H9 (cell line): Measurements from ENCODE around the gene ATRN. TPM values are rescaled to one million over a fixed set of nuclear protein-coding genes. Genes with fewer than 3 reads are reported as not detected.

Experiments
- DNase-seq: peaks from one replicate; pipeline ENCODE4 v3.0.0-alpha.2; 2017
- H2AFZ ChIP-seq: one replicate; pipeline ENCODE4 v1.6.1; 2013; ENCODE audit warnings: mild to moderate bottlenecking, low read length, control low read depth, moderate library complexity
- H2AK5ac ChIP-seq: 2 replicates; pipeline ENCODE4 v1.6.1; 2013; ENCODE audit warnings: low read length, control low read depth, mixed read lengths; ENCODE audit not compliant: insufficient read length
- H2BK120ac ChIP-seq: one replicate; pipeline ENCODE4 v1.6.1; 2013; ENCODE audit warnings: low read depth, mild to moderate bottlenecking, low read length, control low read depth, inconsistent platforms; ENCODE audit not compliant: poor library complexity, severe bottlenecking
- H2BK12ac ChIP-seq: 2 replicates; pipeline ENCODE4 v1.6.1; 2013; ENCODE audit warnings: low read length, control low read depth, mixed read lengths, low read depth; ENCODE audit not compliant: insufficient read length
- H2BK15ac ChIP-seq: 2 replicates; pipeline ENCODE4 v1.6.1; 2013; ENCODE audit warnings: low read depth, low read length, control low read depth
- H2BK20ac ChIP-seq: one replicate; pipeline ENCODE4 v1.6.1; 2013; ENCODE audit warnings: low read depth, mild to moderate bottlenecking, low read length, control low read depth, inconsistent platforms; ENCODE audit not compliant: poor library complexity, severe bottlenecking
- H2BK5ac ChIP-seq: 2 replicates; pipeline ENCODE4 v1.6.1; 2013; ENCODE audit warnings: low read length, control low read depth, mixed read lengths; ENCODE audit not compliant: insufficient read length
- H3K14ac ChIP-seq: 2 replicates; pipeline ENCODE4 v1.6.1; 2013; ENCODE audit warnings: low read length, control low read depth; ENCODE audit not compliant: insufficient read depth
- H3K18ac ChIP-seq: 2 replicates; pipeline ENCODE4 v1.6.1; 2013; ENCODE audit warnings: low read depth, mild to moderate bottlenecking, mixed read lengths, low read length, control low read depth; ENCODE audit not compliant: insufficient read length
- H3K23ac ChIP-seq: 2 replicates; pipeline ENCODE4 v1.6.1; 2013; ENCODE audit warnings: low read length, control low read depth, mixed read lengths, low read depth; ENCODE audit not compliant: insufficient read length
- H3K23me2 ChIP-seq: 2 replicates; pipeline ENCODE4 v1.6.1; 2013; ENCODE audit warnings: low read depth, mild to moderate bottlenecking, mixed read lengths, low read length, control low read depth; ENCODE audit not compliant: insufficient read length, poor library complexity, severe bottlenecking
- H3K27ac ChIP-seq: 2 replicates; pipeline ENCODE4 v1.5.1; 2013; ENCODE audit warnings: low read length, control low read depth, mixed read lengths, low read depth; ENCODE audit not compliant: insufficient read length
- H3K27me3 ChIP-seq: 2 replicates; pipeline ENCODE4 v1.6.1; 2013; ENCODE audit warnings: low read length, control low read depth, inconsistent platforms; ENCODE audit not compliant: insufficient read depth
- H3K4ac ChIP-seq: 2 replicates; pipeline ENCODE4 v1.6.1; 2013; ENCODE audit warnings: low read depth, mild to moderate bottlenecking, control low read depth, inconsistent platforms, low read length, moderate library complexity
- H3K4me1 ChIP-seq: 2 replicates; pipeline ENCODE4 v1.6.1; 2013; ENCODE audit warnings: low read length, control low read depth, inconsistent platforms; ENCODE audit not compliant: insufficient read depth
- H3K4me2 ChIP-seq: 2 replicates; pipeline ENCODE4 v1.6.1; 2013; ENCODE audit warnings: low read length, control low read depth, mixed read lengths; ENCODE audit not compliant: insufficient read length, insufficient read depth
- H3K56ac ChIP-seq: 2 replicates; pipeline ENCODE4 v1.6.1; 2013; ENCODE audit warnings: low read depth, mild to moderate bottlenecking, mixed read lengths, low read length, control low read depth; ENCODE audit not compliant: insufficient read length
- H3K79me1 ChIP-seq: 2 replicates; pipeline ENCODE4 v1.6.1; 2013; ENCODE audit warnings: low read depth, mild to moderate bottlenecking, moderate library complexity, low read length, control low read depth, inconsistent platforms; ENCODE audit not compliant: insufficient read depth, poor library complexity, severe bottlenecking
- H3K79me2 ChIP-seq: 2 replicates; pipeline ENCODE4 v1.6.1; 2013; ENCODE audit warnings: low read length, control low read depth, inconsistent platforms; ENCODE audit not compliant: insufficient read depth
- H3K9ac ChIP-seq: 2 replicates; pipeline ENCODE4 v1.6.1; 2013; ENCODE audit warnings: low read length, control low read depth, mixed read lengths; ENCODE audit not compliant: insufficient read length; ENCODE audit errors: extremely low read depth
- H3K9me3 ChIP-seq: one replicate; pipeline ENCODE4 v1.6.1; 2013; ENCODE audit warnings: low read depth, low read length, inconsistent platforms; ENCODE audit not compliant: control insufficient read depth
- H3T11ph ChIP-seq: one replicate; pipeline ENCODE4 v1.6.1; 2013; ENCODE audit warnings: mild to moderate bottlenecking, low read length, control low read depth, inconsistent platforms
- H4K20me1 ChIP-seq: one replicate; pipeline ENCODE4 v1.6.1; 2013; ENCODE audit not compliant: control insufficient read depth, insufficient read length, insufficient read depth
- H4K5ac ChIP-seq: 2 replicates; pipeline ENCODE4 v1.6.1; 2013; ENCODE audit warnings: low read depth, mild to moderate bottlenecking, mixed read lengths, low read length, control low read depth; ENCODE audit not compliant: insufficient read length
- H4K8ac ChIP-seq: replicated peaks from 2 replicates; pipeline ENCODE4 v1.6.1; 2013; ENCODE audit warnings: low read length, control low read depth, mixed read lengths, low read depth; ENCODE audit not compliant: insufficient read length
- H4K91ac ChIP-seq: 2 replicates; pipeline ENCODE4 v1.6.1; 2013; ENCODE audit warnings: low read depth, mild to moderate bottlenecking, moderate library complexity, mixed read lengths, low read length, control low read depth; ENCODE audit not compliant: insufficient read length
- H3K27ac Mint-ChIP-seq, 3 experiments: 2 replicates in 2 of 3; 3 replicates in 1 of 3; pipeline ENCODE4 v1.8.0; 2020 to 2021; ENCODE audit warnings: mixed read lengths in 3 of 3, mild to moderate bottlenecking in 1 of 3, moderate library complexity in 1 of 3
- H3K27me3 Mint-ChIP-seq: 2 replicates; pipeline ENCODE4 v1.8.0; 2021; ENCODE audit warnings: low read depth, mild to moderate bottlenecking, moderate library complexity, mixed read lengths
- H3K36me3 Mint-ChIP-seq, 3 experiments: 2 replicates in 2 of 3; 3 replicates in 1 of 3; pipeline ENCODE4 v1.8.0; 2020 to 2021; ENCODE audit warnings: low read depth in 3 of 3, mixed read lengths in 3 of 3; ENCODE audit not compliant: insufficient read depth in 1 of 3
- H3K4me1 Mint-ChIP-seq, 2 experiments: 2 replicates each; pipeline ENCODE4 v1.8.0; 2020; ENCODE audit warnings: mixed read lengths in 2 of 2
- H3K4me3 Mint-ChIP-seq, 2 experiments: 2 replicates in 1 of 2; 3 replicates in 1 of 2; pipeline ENCODE4 v1.8.0; 2020 to 2021; ENCODE audit warnings: mild to moderate bottlenecking in 2 of 2, mixed read lengths in 2 of 2, moderate library complexity in 1 of 2
- H3K9me3 Mint-ChIP-seq, 2 experiments: 2 replicates in 1 of 2; 3 replicates in 1 of 2; pipeline ENCODE4 v1.8.0; 2020; ENCODE audit warnings: mild to moderate bottlenecking in 2 of 2, mixed read lengths in 2 of 2, moderate library complexity in 1 of 2
- WGBS: extraction: QIAGEN DNeasy Blood & Tissue Kit; methylation state at CpG from one replicate; pipeline ENCODE4 v1.1.7; 2013; ENCODE audit warnings: missing lambda C conversion rate, low lambda C conversion rate, mixed read lengths; ENCODE audit not compliant: insufficient read length; ENCODE audit errors: extremely low coverage; 5-methylcytosine and 5-hydroxymethylcytosine counted together
- total RNA-seq: library from RNA; stranded (reverse); gene quantifications from 2 replicates; pipeline ENCODE4 v1.2.1, GENCODE V29; 2021
- TF ChIP-seq, protein P1 (sequence below): fragments of 200-600 bp; sonication (generic); conservative IDR thresholded peaks from 3 replicates; pipeline ENCODE4 v1.8.0; 2021; ENCODE audit warnings: antibody characterized with exemption, mild to moderate bottlenecking

ATRN gene
- total RNA-seq, 1 experiment from 2014 or later: 23.1 TPM

DNA sequence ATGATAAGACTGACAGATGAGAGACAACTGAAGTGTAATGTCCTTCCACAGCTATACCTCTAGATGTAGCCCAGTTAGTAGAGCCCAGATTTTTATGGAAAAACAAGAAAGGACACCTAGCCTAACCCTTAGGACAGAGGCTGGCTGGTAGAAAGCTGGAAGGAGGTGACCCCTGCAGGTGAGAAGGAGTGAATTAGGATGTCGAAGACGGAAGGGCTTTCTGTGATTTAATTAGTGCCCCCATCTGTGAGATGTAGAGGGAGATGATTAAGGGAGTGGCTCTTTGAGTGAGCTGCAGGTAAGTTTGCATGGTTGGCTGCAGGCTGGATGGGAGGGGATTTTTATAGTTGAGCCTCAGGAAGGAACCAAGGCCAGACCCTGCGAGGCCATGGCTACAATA, 109.6 kb downstream of the ATRN start:
- H2BK15ac ChIP-seq: no peak overlapping the region
- H3K9me3 ChIP-seq: no peaks in the 10 kb centered on the region
- H4K8ac ChIP-seq: no peak overlapping the region
- no peaks in the 10 kb centered on the region for H3K27me3 Mint-ChIP-seq
- H3K23ac ChIP-seq: no peak overlapping the region
- no peaks in the 10 kb centered on the region for H3K4me1 ChIP-seq
- no peak overlapping the region for H3K56ac ChIP-seq
- no peak overlapping the region for H2BK5ac ChIP-seq
- H3K27me3 ChIP-seq: no peaks in the 10 kb centered on the region
- peaks cover 3 to 6% of the 10 kb centered on the region in 2 experiments; a peak in 2 of 4 replicates for H3K4me1 Mint-ChIP-seq
- no peak overlapping the region for H3K27ac ChIP-seq
- no peak overlapping the region for H3K4me3 Mint-ChIP-seq
- H3T11ph ChIP-seq: no peak overlapping the region
- peaks cover 1 to 23% (median 16%) of the 10 kb centered on the region in 3 experiments; a peak in 5 of 7 replicates for H3K36me3 Mint-ChIP-seq
- H3K9me3 Mint-ChIP-seq: no peaks in the 10 kb centered on the region
- no peak overlapping the region for H2BK20ac ChIP-seq
- no peak overlapping the region for H3K18ac ChIP-seq
- TF ChIP-seq, protein P1, sequence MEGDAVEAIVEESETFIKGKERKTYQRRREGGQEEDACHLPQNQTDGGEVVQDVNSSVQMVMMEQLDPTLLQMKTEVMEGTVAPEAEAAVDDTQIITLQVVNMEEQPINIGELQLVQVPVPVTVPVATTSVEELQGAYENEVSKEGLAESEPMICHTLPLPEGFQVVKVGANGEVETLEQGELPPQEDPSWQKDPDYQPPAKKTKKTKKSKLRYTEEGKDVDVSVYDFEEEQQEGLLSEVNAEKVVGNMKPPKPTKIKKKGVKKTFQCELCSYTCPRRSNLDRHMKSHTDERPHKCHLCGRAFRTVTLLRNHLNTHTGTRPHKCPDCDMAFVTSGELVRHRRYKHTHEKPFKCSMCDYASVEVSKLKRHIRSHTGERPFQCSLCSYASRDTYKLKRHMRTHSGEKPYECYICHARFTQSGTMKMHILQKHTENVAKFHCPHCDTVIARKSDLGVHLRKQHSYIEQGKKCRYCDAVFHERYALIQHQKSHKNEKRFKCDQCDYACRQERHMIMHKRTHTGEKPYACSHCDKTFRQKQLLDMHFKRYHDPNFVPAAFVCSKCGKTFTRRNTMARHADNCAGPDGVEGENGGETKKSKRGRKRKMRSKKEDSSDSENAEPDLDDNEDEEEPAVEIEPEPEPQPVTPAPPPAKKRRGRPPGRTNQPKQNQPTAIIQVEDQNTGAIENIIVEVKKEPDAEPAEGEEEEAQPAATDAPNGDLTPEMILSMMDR: peak; percentile 52
- H2AK5ac ChIP-seq: no peak overlapping the region
- WGBS: no CpG with 5 or more reads among the region's 3 CpGs
- H2BK120ac ChIP-seq: no peak overlapping the region
- no peak overlapping the region for H2AFZ ChIP-seq
- DNase-seq: peak; percentile 29
- no peak overlapping the region for H2BK12ac ChIP-seq
- no peak overlapping the region for H3K9ac ChIP-seq
- no peak overlapping the region for H3K14ac ChIP-seq
- no peaks in the 10 kb centered on the region for H3K79me1 ChIP-seq
- no peaks in the 10 kb centered on the region for H4K20me1 ChIP-seq
- no peak overlapping the region for H3K4ac ChIP-seq
- H3K23me2 ChIP-seq: no peaks in the 10 kb centered on the region
- H3K79me2 ChIP-seq: no peaks in the 10 kb centered on the region
- no peak overlapping the region for H4K5ac ChIP-seq
- H4K91ac ChIP-seq: no peak overlapping the region
- H3K27ac Mint-ChIP-seq: peak overlapping the region in 1 of 3 experiments; percentile 35; a peak in 3 of 7 replicates
- H3K4me2 ChIP-seq: no peak overlapping the region
